DND-41 (cell line): ENCODE measurements around the gene DCPS.
A peak's percentile ranks its signal among the peaks of the same experiment; 100 is the strongest.

ENCODE experiments used
- ATAC-seq: fragments of 200-7000 bp; cut with Tn5 transposase; 3 replicates; pipeline ENCODE4 v1.9.1; 2021; ENCODE audit warnings: low read depth; ENCODE audit not compliant: insufficient read depth
- DNase-seq: peaks from one replicate; pipeline ENCODE4 v3.0.0-alpha.2; 2020
- H2AFZ ChIP-seq: 2 replicates; pipeline ENCODE4 v1.6.0; 2012; ENCODE audit warnings: low read depth, low read length
- H3K27ac ChIP-seq: 2 replicates; pipeline ENCODE4 v1.5.1; 2012; ENCODE audit warnings: low read length, inconsistent platforms
- H3K27me3 ChIP-seq: fragments of 200-600 bp; sonication (generic); 2 replicates; pipeline ENCODE4 v1.6.0; 2012; ENCODE audit warnings: low read length, mild to moderate bottlenecking, inconsistent platforms; ENCODE audit not compliant: insufficient read depth, poor library complexity
- H3K36me3 ChIP-seq: 2 replicates; pipeline ENCODE4 v1.5.1; 2012; ENCODE audit warnings: low read length, inconsistent platforms; ENCODE audit not compliant: insufficient read depth
- H3K4me1 ChIP-seq: 2 replicates; pipeline ENCODE4 v1.5.1; 2012; ENCODE audit warnings: mild to moderate bottlenecking, low read length; ENCODE audit not compliant: insufficient read depth
- H3K4me2 ChIP-seq: 2 replicates; pipeline ENCODE4 v1.6.0; 2012; ENCODE audit warnings: mild to moderate bottlenecking, moderate library complexity, low read length, inconsistent platforms; ENCODE audit not compliant: insufficient read depth
- H3K4me3 ChIP-seq, 2 experiments: fragments of 200-600 bp in 1 of 2; shearing (Covaris generic) in 1 of 2; 2 replicates each; pipeline ENCODE4 v1.5.1; 2012 to 2016; ENCODE audit warnings: inconsistent platforms in 2 of 2, low read length in 2 of 2, mild to moderate bottlenecking in 2 of 2, low read depth in 1 of 2, moderate library complexity in 1 of 2
- H3K79me2 ChIP-seq: 2 replicates; pipeline ENCODE4 v1.6.0; 2012; ENCODE audit warnings: low read length, inconsistent platforms; ENCODE audit not compliant: insufficient read depth
- H3K9ac ChIP-seq: 2 replicates; pipeline ENCODE4 v1.6.0; 2012; ENCODE audit warnings: low read depth, mild to moderate bottlenecking, inconsistent platforms, low read length, moderate library complexity
- H3K9me3 ChIP-seq: 2 replicates; pipeline ENCODE4 v1.5.1; 2012; ENCODE audit warnings: low read length, moderate library complexity, mild to moderate bottlenecking, inconsistent platforms; ENCODE audit not compliant: insufficient read depth, severe bottlenecking
- H4K20me1 ChIP-seq: 2 replicates; pipeline ENCODE4 v1.6.0; 2012; ENCODE audit warnings: low read length; ENCODE audit not compliant: insufficient read depth
- EZH2 ChIP-seq: IDR thresholded peaks from 3 replicates; pipeline ENCODE4 v1.6.1; 2012; ENCODE audit warnings: borderline replicate concordance, low read depth, mild to moderate bottlenecking, moderate library complexity, low read length, inconsistent platforms; ENCODE audit not compliant: severe bottlenecking
- TF ChIP-seq, protein P1 (sequence below): IDR thresholded peaks from 2 replicates; pipeline ENCODE4 v1.5.1; 2012; ENCODE audit warnings: borderline replicate concordance, low read length, moderate library complexity, mild to moderate bottlenecking; ENCODE audit not compliant: poor library complexity, severe bottlenecking; ENCODE audit errors: extremely low read depth

DCPS gene

DNA sequence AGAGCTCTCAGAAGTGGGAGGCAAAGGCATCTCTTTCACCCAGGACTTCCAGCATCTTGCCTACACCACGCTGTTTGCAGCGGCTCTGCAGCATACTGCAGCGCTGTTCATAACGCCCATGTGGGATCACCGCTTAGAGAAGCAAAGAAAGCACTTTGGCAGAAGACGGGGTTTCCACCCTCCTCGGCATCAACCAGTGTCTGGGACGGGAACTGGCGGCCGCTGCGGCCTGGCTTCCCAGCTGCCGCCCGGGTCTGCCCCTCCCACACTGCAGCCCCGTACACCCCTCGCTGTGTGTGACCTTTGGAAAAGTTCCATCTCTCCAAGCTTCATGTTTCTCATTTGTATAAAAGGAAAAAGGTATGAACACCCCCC is 21.5 kb upstream of the DCPS start:
- Histone ChIP-seq H3K4me3 (peak overlapping the region in 1 of 2 experiments; percentile 65; a peak in 2 of 4 replicates), H3K36me3 (peaks cover 6% of the 10 kb centered on the region), H3K27me3 (peaks cover 5% of the 10 kb centered on the region), H3K4me1 (peaks cover 25% of the 10 kb centered on the region), H3K79me2 (peaks cover 2% of the 10 kb centered on the region; the same call in 1 of the 2 replicates), H3K9ac (peak overlapping the region; percentile 66), H4K20me1 (no peaks in the 10 kb centered on the region), H3K4me2 (peak overlapping the region; percentile 75), H3K27ac (no peak overlapping the region), H2AFZ (peak overlapping the region; percentile 76), H3K9me3 (no peaks in the 10 kb centered on the region)
- ATAC-seq (no peak), DNase-seq (no peak)
- TF ChIP-seq, protein P1, sequence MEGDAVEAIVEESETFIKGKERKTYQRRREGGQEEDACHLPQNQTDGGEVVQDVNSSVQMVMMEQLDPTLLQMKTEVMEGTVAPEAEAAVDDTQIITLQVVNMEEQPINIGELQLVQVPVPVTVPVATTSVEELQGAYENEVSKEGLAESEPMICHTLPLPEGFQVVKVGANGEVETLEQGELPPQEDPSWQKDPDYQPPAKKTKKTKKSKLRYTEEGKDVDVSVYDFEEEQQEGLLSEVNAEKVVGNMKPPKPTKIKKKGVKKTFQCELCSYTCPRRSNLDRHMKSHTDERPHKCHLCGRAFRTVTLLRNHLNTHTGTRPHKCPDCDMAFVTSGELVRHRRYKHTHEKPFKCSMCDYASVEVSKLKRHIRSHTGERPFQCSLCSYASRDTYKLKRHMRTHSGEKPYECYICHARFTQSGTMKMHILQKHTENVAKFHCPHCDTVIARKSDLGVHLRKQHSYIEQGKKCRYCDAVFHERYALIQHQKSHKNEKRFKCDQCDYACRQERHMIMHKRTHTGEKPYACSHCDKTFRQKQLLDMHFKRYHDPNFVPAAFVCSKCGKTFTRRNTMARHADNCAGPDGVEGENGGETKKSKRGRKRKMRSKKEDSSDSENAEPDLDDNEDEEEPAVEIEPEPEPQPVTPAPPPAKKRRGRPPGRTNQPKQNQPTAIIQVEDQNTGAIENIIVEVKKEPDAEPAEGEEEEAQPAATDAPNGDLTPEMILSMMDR: no peak
- TF ChIP-seq EZH2: no peak

DNA sequence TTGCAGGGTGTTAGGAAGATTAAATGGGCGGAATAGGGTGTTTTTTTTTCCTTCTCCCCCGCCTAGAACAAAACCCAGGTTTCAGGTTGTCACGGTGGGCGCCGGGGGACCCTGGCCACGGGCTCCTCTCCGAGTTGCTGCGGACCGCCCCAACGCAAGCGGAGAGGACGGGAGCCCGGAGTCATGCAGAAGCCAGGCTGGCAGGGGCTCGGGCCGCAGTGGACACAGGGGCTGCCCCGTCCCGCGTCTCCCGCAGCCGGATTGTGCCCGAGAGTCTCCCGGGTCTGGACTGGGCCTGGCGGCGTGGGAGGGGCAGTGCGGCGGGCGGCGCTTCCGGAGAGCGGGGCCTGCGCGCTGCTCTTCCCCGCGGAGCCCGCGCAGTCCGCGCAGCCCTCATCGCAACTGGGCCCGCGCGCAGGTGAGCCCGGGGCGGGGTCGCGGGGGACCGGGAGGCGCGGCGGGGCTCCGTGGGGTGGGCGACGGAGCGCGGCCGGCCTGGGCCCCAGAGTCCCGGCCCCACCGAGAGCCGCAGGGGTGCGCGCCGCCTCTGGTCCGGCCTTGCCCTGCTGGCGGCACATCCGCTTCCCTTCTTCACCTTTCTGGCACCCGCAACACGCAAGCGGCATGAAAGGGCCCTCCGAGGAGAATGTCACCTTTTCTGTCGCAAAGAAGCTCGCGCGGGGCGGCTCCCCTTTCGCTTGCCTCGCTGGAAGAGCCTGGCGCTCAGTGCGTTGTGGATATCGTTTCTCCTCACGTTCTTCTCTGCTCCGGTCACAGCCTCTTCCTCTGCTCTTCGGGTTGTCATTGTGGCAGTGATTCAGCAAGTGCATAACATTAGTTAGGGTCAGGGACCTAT is 20.9 kb upstream of the DCPS start, which contains the start of gene TIRAP:
TSS of gene TIRAP (plus strand) at position 358 of the 856 bp plus-strand sequence. CDS start 7,802 bp downstream, outside the sequence.
- peaks cover 5% of the 10 kb centered on the region for H3K27me3 ChIP-seq
- DNase-seq (peak; percentile 48), ATAC-seq (peak; percentile 76)
- no peak for TF ChIP-seq EZH2
- TF ChIP-seq, protein P1: no peak
- no peaks in the 10 kb centered on the region for H3K9me3 ChIP-seq
- H3K9ac ChIP-seq: peak within 1 kb of the TSS; percentile 66
- peak within 1 kb of the TSS; percentile 59 for H3K27ac ChIP-seq
- H3K79me2 ChIP-seq: peaks cover 2% of the 10 kb centered on the region; the same call in 1 of the 2 replicates
- peak within 1 kb of the TSS; percentile 18 to 65; a peak in 3 of 4 replicates for H3K4me3 ChIP-seq
- peaks cover 25% of the 10 kb centered on the region for H3K4me1 ChIP-seq
- peak within 1 kb of the TSS; percentile 76 for H2AFZ ChIP-seq
- H3K36me3 ChIP-seq: no peaks in the 10 kb centered on the region
- no peaks in the 10 kb centered on the region for H4K20me1 ChIP-seq
- peak within 1 kb of the TSS; percentile 75 for H3K4me2 ChIP-seq

DNA sequence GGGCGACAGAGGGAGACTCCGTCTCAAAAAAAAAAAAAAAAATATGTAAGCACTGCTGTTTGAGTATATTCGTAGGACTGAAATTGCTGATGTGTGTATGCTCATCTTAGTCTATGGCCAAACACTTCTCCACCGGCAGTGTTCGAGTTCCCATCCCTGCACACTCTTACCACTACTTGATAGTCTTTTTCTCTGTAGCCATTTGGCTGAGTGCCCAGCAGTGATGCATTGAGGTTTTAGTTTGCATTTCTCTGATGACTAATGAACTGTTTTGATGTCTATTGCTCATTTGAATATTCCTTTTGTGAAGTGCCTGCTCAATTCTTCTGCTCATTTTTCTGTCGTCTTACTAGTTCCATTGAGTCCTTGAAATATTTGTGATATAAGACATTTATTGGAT is 19.0 kb upstream of the DCPS start:
- DNase-seq (peak; percentile 60), ATAC-seq (peak; percentile 10; the same call in 1 of the 3 replicates)
- Histone ChIP-seq H3K79me2 (peaks cover 2% of the 10 kb centered on the region; the same call in 1 of the 2 replicates), H3K9ac (no peak overlapping the region), H3K4me2 (no peak overlapping the region), H3K9me3 (no peaks in the 10 kb centered on the region), H3K4me3 (no peak overlapping the region), H3K4me1 (peaks cover 25% of the 10 kb centered on the region), H2AFZ (no peak overlapping the region), H4K20me1 (no peaks in the 10 kb centered on the region), H3K27me3 (peaks cover 5% of the 10 kb centered on the region), H3K36me3 (no peaks in the 10 kb centered on the region), H3K27ac (no peak overlapping the region)
- no peak for TF ChIP-seq EZH2
- TF ChIP-seq, protein P1: no peak
